DOHH2 (cell line): Measurements from ENCODE around the gene TEX19.
A peak's percentile ranks its signal among the peaks of the same experiment; 100 is the strongest.

ENCODE experiments used
- H3F3A ChIP-seq: fragments of 200-600 bp; sonication (generic), shearing (Covaris generic); 2 replicates; pipeline ENCODE4 v1.6.0; 2016; ENCODE audit warnings: antibody characterized with exemption, mild to moderate bottlenecking; ENCODE audit not compliant: control insufficient read depth, insufficient read depth
- H3K27ac ChIP-seq: fragments of 200-600 bp; sonication (generic); 2 replicates; pipeline ENCODE4 v1.5.1; 2014; ENCODE audit warnings: low read depth, mild to moderate bottlenecking, low read length, moderate library complexity
- H3K27me3 ChIP-seq: fragments of 200-600 bp; sonication (generic); 2 replicates; pipeline ENCODE4 v1.6.1; 2014; ENCODE audit warnings: mild to moderate bottlenecking, low read length, mixed read lengths; ENCODE audit not compliant: control insufficient read depth
- H3K36me3 ChIP-seq: fragments of 200-600 bp; sonication (generic); 2 replicates; pipeline ENCODE4 v1.6.1; 2014; ENCODE audit warnings: mild to moderate bottlenecking, low read length, moderate library complexity, mixed read lengths; ENCODE audit not compliant: control insufficient read depth
- H3K4me1 ChIP-seq: fragments of 200-600 bp; sonication (generic); 2 replicates; pipeline ENCODE4 v1.6.1; 2014; ENCODE audit warnings: mild to moderate bottlenecking, low read length, mixed read lengths; ENCODE audit not compliant: control insufficient read depth
- H3K4me2 ChIP-seq: fragments of 200-600 bp; sonication (generic); 2 replicates; pipeline ENCODE4 v1.6.0; 2014; ENCODE audit warnings: mild to moderate bottlenecking, low read length, moderate library complexity
- H3K4me3 ChIP-seq: fragments of 200-600 bp; sonication (generic); 2 replicates; pipeline ENCODE4 v1.5.1; 2014; ENCODE audit warnings: mild to moderate bottlenecking, low read length, mixed read lengths
- H3K79me2 ChIP-seq: fragments of 200-600 bp; sonication (generic); 2 replicates; pipeline ENCODE4 v1.6.1; 2014; ENCODE audit warnings: mild to moderate bottlenecking, low read length, mixed read lengths; ENCODE audit not compliant: control insufficient read depth
- H3K9me2 ChIP-seq: fragments of 200-600 bp; sonication (generic); replicated peaks from 2 replicates; pipeline ENCODE4 v1.6.1; 2014; ENCODE audit warnings: mild to moderate bottlenecking, low read length, mixed read lengths; ENCODE audit not compliant: control insufficient read depth
- H3K9me3 ChIP-seq: fragments of 200-600 bp; sonication (generic); 2 replicates; pipeline ENCODE4 v1.6.1; 2014; ENCODE audit warnings: antibody characterized with exemption, low read length, mixed read lengths; ENCODE audit not compliant: control insufficient read depth, insufficient read depth
- H4K20me1 ChIP-seq: fragments of 200-600 bp; sonication (generic); 2 replicates; pipeline ENCODE4 v1.6.0; 2014; ENCODE audit warnings: low read depth, mild to moderate bottlenecking, antibody characterized with exemption, low read length, moderate library complexity; ENCODE audit not compliant: control insufficient read depth, insufficient read depth
- CTCF ChIP-seq: fragments of 200-600 bp; sonication (generic); IDR thresholded peaks from one replicate; pipeline ENCODE4 v1.5.1; 2014; ENCODE audit warnings: antibody characterized with exemption, mild to moderate bottlenecking, low read depth, low read length; ENCODE audit not compliant: poor library complexity, severe bottlenecking
- EZH2phosphoT487 ChIP-seq: fragments of 200-600 bp; sonication (generic); IDR thresholded peaks from 2 replicates; pipeline ENCODE4 v1.6.1; 2017; ENCODE audit warnings: borderline replicate concordance, mild to moderate bottlenecking, antibody characterized with exemption, low read length, moderate library complexity, mixed read lengths

The TEX19 gene

GRCh38 chr17:82332669-82333278 is 26.3 kb upstream of the TEX19 start:
- Histone ChIP-seq H3F3A (peaks cover 4% of the 10 kb centered on the region; the same call in 1 of the 2 replicates), H4K20me1 (no peaks in the 10 kb centered on the region), H3K27ac (no peak overlapping the region), H3K79me2 (no peaks in the 10 kb centered on the region), H3K27me3 (peaks cover 71% of the 10 kb centered on the region), H3K36me3 (no peaks in the 10 kb centered on the region), H3K4me2 (no peak overlapping the region), H3K9me2 (no peaks in the 10 kb centered on the region), H3K4me3 (no peak overlapping the region), H3K9me3 (no peaks in the 10 kb centered on the region), H3K4me1 (peaks cover 28% of the 10 kb centered on the region)
- no peak for TF ChIP-seq CTCF
- no peak for TF ChIP-seq EZH2phosphoT487

GRCh38 chr17:82333279-82334171 is 25.5 kb upstream of the TEX19 start, which contains the start of gene SECTM1:
Gene SECTM1, minus strand, starts transcription at chr17:82333766. Its CDS starts 6,526 bp downstream, at chr17:82327240.
- H4K20me1 ChIP-seq = no peaks in the 10 kb centered on the region
- H3K36me3 ChIP-seq = no peaks in the 10 kb centered on the region
- no peaks in the 10 kb centered on the region for H3K9me2 ChIP-seq
- H3K79me2 ChIP-seq = no peaks in the 10 kb centered on the region
- TF ChIP-seq CTCF = no peak
- no peak for TF ChIP-seq EZH2phosphoT487
- no peaks in the 10 kb centered on the region for H3K9me3 ChIP-seq
- no peak within 1 kb of the TSS for H3K27ac ChIP-seq
- peak within 1 kb of the TSS; percentile 61 for H3K4me2 ChIP-seq
- peaks cover 75% of the 10 kb centered on the region for H3K27me3 ChIP-seq
- peaks cover 28% of the 10 kb centered on the region for H3K4me1 ChIP-seq
- H3K4me3 ChIP-seq = peak within 1 kb of the TSS; percentile 49
- H3F3A ChIP-seq = peaks cover 4% of the 10 kb centered on the region

- H4K20me1 ChIP-seq = no peaks in the 10 kb centered on the region
- H3K4me2 ChIP-seq = peak overlapping the region; percentile 61
- H3K27me3 ChIP-seq = peaks cover 78% of the 10 kb centered on the region
- H3K4me1 ChIP-seq = peaks cover 28% of the 10 kb centered on the region
- H3K27ac ChIP-seq = no peak overlapping the region
- peaks cover 4% of the 10 kb centered on the region for H3F3A ChIP-seq
- H3K9me2 ChIP-seq = no peaks in the 10 kb centered on the region
- H3K36me3 ChIP-seq = no peaks in the 10 kb centered on the region
- no peaks in the 10 kb centered on the region for H3K79me2 ChIP-seq
- H3K4me3 ChIP-seq = peak overlapping the region; percentile 49; the same call in 1 of the 2 replicates
- H3K9me3 ChIP-seq = no peaks in the 10 kb centered on the region
- TF ChIP-seq EZH2phosphoT487 (peak; percentile 65; the same call in 1 of the 2 replicates), CTCF (no peak)
These were observed 24.8 kb upstream of the TEX19 start for GRCh38 chr17:82334204-82334621.
